Mesenteric fat pad (tissue), 1 donor: ENCODE measurements around the gene LRRC56. TPM values are rescaled to one million over a fixed set of nuclear protein-coding genes. Genes with fewer than 3 reads are reported as not detected.

Experiments
- DNase-seq: peaks from one replicate; pipeline ENCODE4 v3.0.0-alpha.2; 2020; ENCODE audit warnings: low spot score
- microRNA-seq: library from miRNA; unstranded; fragments of <30 nt; microRNA quantifications from one replicate; pipeline ENCODE4 v1.2.0, GENCODE V29; 2020; ENCODE audit warnings: borderline number of aligned reads
- total RNA-seq: library from RNA; stranded (reverse); fragmentation: NEBNext Ultra II Directional; extraction: Animal tissue kit (Norgen Biotek cat#: 25700); gene quantifications from one replicate; pipeline ENCODE4 v1.2.1, GENCODE V29; 2021
- donor health status: DM: yes; HTN: yes; CAD: no.

The LRRC56 gene
- total RNA-seq, 1 donor from 2014 or later, result 0.71 TPM

DNA sequence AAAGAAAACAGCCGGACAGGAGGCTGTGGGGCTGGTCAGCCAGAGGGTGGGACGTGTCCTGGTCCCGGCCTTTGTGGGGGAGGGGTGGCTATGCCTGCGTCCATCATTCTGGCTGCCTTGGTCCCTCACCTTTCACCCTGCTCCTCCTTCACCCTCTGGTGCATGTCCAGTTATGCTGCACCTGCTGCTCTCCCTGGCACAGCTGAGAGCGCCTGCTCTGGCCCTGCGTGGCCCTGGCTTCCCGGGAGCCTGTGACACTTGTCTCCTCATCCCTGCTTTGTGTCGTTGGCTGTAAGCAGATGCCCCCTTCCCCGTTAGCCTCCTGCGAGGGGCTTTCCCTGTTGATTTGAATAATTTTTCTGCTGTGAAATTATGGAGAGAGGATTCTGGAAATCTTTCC lies 55.6 kb downstream of the LRRC56 start:
- no peak for DNase-seq

DNA sequence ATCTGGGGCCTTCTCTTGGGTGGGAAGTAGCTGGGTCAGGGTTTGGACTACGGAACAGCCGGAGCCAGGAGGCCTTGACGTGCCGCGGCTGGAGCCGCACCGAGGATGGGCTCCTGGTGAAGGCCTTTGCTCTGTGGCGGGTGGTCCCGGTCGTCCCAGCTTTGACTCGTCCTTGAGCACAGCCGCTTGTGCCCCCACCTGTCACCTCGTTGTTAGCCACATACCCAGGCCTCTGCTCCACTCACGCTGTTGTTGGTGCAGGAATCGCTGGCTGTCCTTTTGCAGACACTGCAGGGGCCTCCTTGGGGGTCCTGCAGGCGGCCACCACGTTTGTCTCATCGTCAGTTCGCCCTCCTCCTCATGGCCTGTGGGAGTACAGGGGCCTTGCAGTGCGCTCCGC lies 56.0 kb downstream of the LRRC56 start:
- DNase-seq, result no peak

DNA sequence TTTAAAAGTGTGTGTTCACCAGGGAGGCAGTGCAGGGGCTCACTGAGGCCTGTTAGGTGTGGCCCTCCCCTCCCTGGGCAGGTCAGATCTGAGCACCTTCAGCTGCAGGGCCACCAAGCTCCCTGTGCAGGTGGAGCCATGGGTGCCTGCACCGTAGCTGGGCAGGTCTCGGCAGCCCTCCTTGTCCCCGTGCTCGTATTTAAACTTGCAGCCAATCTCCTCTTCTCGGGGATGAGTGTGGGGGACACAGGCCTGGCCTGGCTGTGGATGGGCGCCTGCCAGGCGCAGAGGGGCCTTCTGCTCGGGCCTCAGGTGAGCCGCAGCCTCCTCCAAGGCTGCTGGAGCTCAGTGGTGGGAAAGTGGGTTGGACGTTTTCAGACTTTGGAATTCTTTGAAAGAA lies 58.1 kb downstream of the LRRC56 start:
- DNase-seq, result no peak

DNA sequence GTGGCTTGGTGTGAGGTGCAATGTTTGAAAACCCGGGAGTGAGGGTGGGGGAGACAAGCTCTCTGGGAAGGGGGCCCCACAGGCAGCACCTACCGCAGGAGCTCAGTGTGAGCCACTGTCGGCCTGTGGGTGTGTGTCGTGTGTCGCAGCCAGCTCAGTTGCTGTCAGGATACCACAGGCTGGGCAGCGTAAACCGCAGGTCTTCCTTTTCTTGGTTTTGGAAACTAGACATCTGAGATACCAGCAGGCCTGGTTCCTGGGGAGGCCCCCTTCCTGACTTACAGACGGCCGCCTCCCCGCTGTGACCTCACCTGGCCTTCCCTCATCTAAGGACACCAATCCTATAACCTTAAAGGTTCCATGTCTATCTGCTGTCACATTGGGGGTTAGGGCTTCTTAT lies 59.0 kb downstream of the LRRC56 start:
- no peak for DNase-seq

DNA sequence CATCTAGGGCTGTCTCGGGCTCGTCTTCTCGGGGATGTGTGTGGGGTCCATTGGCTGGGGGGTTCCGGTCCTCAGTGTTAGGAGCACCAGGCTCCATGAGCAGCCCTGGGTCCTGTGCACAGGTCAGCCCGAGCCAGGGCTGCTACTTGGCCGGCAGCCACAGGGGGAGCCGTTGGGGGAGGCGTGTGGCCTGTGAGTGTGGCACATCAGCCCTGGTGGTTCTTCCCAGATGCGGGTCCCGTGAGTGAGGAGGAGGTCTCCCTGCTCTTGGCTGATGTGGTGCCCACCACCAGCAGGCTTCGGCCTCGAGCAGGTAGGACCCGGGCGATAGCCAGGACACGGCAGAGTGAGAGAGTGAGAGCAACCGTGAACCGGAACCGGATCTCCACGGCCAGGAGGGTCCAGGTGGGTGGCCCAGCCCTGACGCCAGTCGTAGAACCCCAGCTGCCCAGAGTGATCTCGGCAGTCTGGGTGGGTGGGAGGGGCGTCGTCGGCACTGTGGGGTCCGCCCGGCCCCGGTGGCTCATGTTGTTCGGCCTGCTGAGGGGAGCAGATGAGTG lies 59.9 kb downstream of the LRRC56 start:
- DNase-seq, result no peak

DNA sequence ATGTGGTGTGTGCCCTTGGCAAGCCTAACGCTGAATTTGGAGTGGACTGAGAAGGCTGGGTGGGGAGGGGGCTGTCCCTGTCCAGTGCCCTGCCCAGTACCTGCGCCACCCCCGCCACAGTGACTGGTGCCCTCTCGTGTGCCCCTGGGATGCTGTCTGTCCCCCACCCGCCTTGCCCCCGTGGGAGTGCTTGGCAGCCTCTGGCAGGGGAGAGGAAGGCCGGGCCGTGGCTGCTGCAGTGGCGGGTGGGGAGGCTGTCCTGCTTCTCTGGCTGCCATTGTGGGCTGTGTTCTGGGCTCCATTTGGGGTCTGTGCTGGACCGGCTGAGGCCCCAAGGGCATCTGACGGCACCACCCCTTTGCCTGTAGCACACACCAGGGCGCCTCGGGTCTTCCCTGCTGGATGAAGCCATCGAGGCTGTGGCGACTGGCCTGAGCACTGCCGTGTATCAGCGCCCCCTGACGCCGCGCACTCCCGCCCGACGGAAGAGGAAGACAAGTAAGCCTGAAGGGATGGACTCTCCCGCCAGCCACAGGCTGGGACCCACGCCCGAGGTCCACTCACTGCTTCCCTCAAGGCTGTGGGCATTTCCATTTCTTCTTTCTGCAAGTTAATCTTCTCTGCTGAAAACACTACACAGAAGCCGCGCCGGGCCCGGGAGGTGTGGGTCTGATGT lies 60.8 kb downstream of the LRRC56 start:
- no peak for DNase-seq

DNA sequence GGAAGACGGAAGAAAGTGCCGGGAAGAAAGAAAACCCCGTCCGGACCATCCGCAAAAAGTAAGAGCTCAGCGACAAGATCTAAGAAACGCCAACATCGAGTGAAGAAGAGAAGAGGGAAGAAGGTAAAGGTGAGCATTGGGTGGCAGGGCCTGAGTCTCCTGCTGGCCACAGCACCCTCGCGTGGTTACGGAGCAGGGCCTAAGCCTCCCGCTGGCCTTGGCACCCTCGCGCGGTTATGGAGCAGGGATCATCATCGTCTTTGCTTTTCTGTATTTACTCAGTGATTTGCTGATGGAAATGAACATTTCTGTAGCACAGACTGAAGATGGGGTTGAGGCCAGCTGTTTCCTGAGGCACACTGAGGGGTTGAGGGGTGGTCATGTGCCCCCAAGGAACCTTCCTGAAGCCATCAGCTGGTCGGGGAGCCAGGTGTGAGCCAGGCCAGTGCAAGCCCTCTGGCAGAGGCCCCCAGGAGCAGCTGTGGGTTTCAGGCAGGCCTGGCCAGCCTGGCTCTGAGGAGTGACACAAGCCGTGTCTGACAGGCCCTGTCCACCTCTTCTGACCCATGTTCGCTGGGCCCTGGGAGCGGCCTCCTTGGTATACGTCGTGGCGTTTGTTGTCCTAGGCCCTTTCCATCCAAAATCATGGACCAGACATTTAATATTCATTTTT lies 64.4 kb downstream of the LRRC56 start:
- DNase-seq, result no peak

DNA sequence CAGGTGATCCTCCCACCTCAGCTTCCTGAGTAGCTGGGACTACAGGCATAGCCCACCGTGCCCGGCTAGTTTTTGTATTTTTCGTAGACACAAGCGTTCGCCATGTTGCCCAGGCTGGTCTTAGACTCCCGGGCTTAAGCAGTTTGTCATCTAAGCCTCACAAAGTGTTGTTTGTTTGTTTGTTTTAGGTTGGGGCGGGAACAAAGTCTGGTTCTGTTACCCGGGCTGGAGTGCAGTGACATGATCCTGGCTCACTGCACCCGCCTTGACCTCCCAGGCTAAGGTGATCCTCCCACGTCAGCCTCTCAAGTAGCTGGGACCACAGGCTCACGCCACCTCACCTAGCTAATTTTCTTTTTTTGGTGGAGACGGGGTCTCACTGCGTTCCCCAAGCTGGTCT lies 65.8 kb downstream of the LRRC56 start:
- no peak for DNase-seq

Small RNAs within 50 kb of the gene (microRNA-seq; reads per million reads assigned to microRNA genes)
- 31.2 reads per million, percentile 29 among the genes with 10 or more reads in this experiment for gene MIR210

Other genes starting within 250 kb of the LRRC56 start
- 25.2 TPM for gene PGGHG, start 248.4 kb upstream of the LRRC56 start, total RNA-seq
- not detected for gene IFITM5, start 238.0 kb upstream of the LRRC56 start, total RNA-seq
- gene IFITM2, start 229.7 kb upstream of the LRRC56 start, total RNA-seq, result 657 TPM
- gene IFITM1, start 223.5 kb upstream of the LRRC56 start, total RNA-seq, result 232 TPM
- gene IFITM3, start 216.7 kb upstream of the LRRC56 start, total RNA-seq, result 964 TPM
- gene B4GALNT4, start 168.0 kb upstream of the LRRC56 start, total RNA-seq, result not detected
- gene PKP3, start 143.3 kb upstream of the LRRC56 start, total RNA-seq, result 1.2 TPM
- gene SIGIRR, start 122.5 kb upstream of the LRRC56 start, total RNA-seq, result 25.3 TPM
- 1.2 TPM for gene ANO9, start 95.5 kb upstream of the LRRC56 start, total RNA-seq
- gene PTDSS2, start 87.2 kb upstream of the LRRC56 start, total RNA-seq, result 26.9 TPM
- 231 TPM for gene RNH1, start 30.3 kb upstream of the LRRC56 start, total RNA-seq
- 65.2 TPM for gene HRAS, start 2.0 kb upstream of the LRRC56 start, total RNA-seq
- 0.87 TPM for gene LMNTD2, start 23.2 kb downstream of the LRRC56 start, total RNA-seq
- gene RASSF7, start 23.4 kb downstream of the LRRC56 start, total RNA-seq, result 2.0 TPM
- gene PHRF1, start 38.9 kb downstream of the LRRC56 start, total RNA-seq, result 29.3 TPM
- 29.1 TPM for gene IRF7, start 78.4 kb downstream of the LRRC56 start, total RNA-seq
- 1.1 TPM for gene CDHR5, start 87.4 kb downstream of the LRRC56 start, total RNA-seq
- gene SCT, start 89.7 kb downstream of the LRRC56 start, total RNA-seq, result not detected
- gene DRD4, start 99.7 kb downstream of the LRRC56 start, total RNA-seq, result 0.71 TPM
- 25.9 TPM for gene DEAF1, start 157.7 kb downstream of the LRRC56 start, total RNA-seq
- 14.6 TPM for gene TMEM80, start 158.3 kb downstream of the LRRC56 start, total RNA-seq
- 12.1 TPM for gene EPS8L2, start 168.7 kb downstream of the LRRC56 start, total RNA-seq
- 277 TPM for gene TALDO1, start 209.9 kb downstream of the LRRC56 start, total RNA-seq
- gene GATD1, start 240.0 kb downstream of the LRRC56 start, total RNA-seq, result 54.1 TPM